Measurements from ENCODE around the gene SUPT3H.
"Not testable (repeated sequence)": the region's sequence is repeated elsewhere in the genome, so short reads cannot be mapped to it uniquely, and the experiment has no call there.

SUPT3H gene

DNA sequence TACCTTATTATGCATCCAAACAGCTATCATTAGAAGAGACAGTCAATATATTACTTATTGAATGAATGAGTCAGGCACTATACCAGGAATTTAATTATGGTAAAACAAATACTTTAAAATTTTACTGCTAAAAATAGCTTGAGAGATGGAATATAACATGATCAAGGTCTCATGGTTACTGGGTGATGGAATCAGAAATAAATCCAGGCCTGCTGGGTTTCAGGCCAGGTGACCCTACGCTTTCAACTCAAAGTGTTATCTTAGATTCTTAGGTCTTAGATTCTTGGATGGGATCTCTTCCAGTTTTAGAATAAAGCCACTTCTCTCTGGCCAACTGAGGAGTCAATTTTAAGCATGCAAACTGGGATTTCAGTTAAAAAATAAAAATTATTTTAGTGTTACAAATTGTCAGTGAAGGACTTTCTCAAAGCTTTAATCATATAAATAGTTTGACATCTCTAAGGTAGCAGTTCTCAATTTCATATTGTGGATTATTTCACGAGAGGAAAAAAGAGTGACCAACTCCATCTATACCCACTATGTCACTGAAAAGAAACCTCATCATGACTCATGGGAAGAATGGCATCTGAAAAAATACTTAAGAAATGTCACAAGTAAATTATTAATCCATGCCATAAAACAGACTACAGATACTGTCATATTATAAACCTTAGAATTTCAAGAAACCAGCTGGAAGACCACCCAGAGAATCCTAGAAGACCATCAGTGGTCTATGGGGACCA lies 333.1 kb downstream of the SUPT3H start:
- no peak for DNase-seq

DNA sequence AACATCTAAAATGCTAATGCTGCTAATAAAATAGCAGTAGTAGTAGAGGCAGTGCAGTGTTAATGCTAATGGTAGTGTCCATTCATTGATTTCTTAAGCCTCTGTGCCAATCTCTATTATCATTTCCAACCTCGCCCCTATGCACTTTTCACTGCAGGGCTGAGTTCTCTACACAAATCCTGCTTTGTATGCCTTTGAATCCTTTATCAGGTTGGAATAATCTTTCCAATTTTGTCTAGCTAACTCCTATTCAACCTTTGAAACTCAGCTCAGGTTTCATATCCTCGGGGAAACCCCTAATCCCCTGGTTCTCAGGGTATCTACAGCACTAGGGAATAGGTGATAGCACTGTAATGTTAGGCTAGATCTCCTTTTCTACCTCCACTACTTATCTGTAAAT lies 333.6 kb downstream of the SUPT3H start:
- DNase-seq, result no peak

GRCh38 chr6:45042673-45043072 lies 335.1 kb downstream of the SUPT3H start:
- DNase-seq, result not testable (repeated sequence)

GRCh38 chr6:45038226-45038625 lies 339.5 kb downstream of the SUPT3H start:
- DNase-seq, result no peak

GRCh38 chr6:45036103-45036502 lies 341.6 kb downstream of the SUPT3H start:
- no peak for DNase-seq

GRCh38 chr6:45032426-45032825 lies 345.3 kb downstream of the SUPT3H start:
- DNase-seq, result no peak

GRCh38 chr6:45031601-45032000 lies 346.1 kb downstream of the SUPT3H start:
- no peak for DNase-seq

- no peak for DNase-seq
These were observed 350.6 kb downstream of the SUPT3H start for GRCh38 chr6:45027126-45027525.

DNA sequence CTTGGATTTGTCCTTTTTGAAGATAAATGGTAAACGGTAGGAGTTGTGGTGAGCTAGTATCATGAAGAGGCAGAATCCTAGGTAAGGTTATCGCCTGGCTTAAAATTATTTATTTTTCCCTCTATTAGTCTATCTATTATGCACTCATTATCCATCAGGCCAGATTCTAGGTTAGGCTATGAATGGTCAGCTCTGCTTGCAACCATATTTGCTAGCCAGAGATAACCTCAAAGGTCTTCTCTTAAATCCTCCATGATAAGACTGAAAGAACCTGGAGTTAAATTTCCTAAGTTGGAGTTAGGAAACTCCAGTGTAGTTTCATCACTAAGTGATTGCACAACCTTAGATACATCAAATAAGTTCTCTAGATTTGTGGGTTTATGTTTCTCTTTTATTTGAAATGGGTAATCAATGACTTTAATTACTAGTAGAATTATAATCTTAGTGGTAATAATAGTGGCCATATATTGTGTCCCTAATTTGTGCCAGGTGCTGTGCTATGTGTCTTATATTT lies 351.7 kb downstream of the SUPT3H start:
- DNase-seq, result no peak

GRCh38 chr6:45024610-45025009 lies 353.1 kb downstream of the SUPT3H start:
- DNase-seq, result no peak

DNA sequence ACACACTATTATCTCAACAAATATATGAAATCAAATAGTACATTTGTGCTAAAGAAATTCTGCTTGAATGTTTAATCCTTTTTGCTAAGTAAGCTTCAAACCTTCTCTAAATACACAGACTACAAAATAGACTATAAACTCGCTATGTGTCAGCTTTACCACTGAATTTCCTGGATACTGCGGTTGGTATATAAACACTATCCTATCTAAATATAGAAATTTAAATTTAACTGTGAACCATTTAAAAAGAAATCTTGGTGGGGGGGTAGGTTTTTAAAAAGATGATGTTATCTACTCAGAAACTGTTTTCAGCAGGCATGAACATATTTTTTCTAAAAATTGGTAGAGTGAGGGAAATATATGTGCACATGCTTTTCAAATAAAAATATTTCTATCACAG lies 356.1 kb downstream of the SUPT3H start:
- no peak for DNase-seq

DNA sequence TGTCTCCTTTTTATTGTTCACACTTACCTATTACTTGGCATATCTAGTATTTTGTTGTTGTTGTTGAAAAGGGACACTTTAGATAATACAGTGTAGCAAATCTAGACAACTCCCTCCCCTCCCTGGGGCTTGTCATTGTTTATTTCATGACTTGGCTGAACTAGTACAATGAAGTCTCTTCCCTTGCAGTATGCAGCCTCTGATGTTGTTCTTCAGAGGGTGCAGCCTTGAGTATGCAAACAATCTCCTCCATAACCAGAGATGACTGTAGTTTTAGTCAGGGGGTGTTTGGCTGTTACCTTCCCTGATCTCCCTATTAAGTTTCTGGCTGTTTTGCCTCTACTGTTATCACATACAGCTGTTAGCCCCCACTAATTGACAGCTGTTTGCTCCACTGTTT lies 365.0 kb downstream of the SUPT3H start:
- no peak for DNase-seq

- DNase-seq, result no peak
These were observed 368.2 kb downstream of the SUPT3H start for GRCh38 chr6:45009576-45009975.

DNA sequence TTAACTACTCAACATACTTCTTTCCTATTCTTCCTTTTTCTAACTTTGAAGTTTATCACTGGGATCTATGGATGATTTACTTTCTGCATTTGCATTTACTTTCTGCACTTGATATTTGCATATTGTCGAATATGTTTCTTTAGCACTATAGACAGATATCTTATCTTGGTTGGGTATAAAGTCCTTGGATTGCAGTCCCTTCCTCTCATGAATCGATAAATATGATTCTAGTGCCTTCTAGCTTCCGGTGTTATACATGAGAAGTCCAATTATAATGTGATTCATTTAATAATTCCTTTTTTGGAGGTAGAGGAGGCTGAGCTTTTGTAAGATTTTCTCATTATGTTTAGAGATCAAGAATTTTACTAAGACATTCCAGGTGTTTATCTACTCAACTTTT lies 370.8 kb downstream of the SUPT3H start:
- DNase-seq, result no peak

DNA sequence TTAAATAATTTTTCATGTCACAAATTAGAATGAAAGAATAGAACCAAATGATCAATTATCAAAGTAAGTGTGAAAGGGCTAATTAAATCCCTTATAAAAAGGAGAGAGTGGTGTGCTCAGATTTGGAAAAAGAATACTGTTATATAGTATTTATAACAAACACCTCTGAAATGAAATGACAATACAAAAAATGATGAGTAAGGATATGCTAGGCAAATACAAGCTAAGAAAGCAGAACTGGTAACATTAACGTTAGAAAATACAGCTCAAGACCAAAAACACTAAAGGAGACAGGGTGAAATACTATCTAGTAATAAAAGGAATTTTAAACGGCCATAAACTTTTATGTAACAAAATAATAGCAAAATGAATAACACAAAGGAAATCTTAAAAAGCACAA lies 373.8 kb downstream of the SUPT3H start:
- DNase-seq, result no peak

GRCh38 chr6:45003387-45003786 lies 374.3 kb downstream of the SUPT3H start:
- no peak for DNase-seq

GRCh38 chr6:45002390-45003105 lies 375.2 kb downstream of the SUPT3H start:
- DNase-seq, result no peak

DNA sequence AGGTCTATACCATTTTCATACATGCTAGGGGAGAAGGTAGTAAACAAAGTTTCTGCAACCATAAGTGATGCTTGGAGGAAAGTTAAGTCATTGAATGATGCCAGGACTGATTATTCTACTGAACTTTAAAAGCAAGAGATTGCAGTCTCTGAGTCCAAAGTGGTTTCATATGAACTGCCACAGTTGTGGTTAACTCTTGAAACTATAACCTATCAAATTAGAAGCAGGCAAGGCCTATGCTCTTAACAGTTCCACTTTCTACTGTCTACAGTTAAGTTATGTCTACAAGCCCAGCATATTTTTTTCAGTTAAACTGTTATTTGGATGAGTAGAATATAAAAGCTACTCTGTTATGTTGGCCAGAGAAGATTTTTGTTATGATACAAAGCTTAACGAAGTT lies 376.1 kb downstream of the SUPT3H start:
- no peak for DNase-seq

DNA sequence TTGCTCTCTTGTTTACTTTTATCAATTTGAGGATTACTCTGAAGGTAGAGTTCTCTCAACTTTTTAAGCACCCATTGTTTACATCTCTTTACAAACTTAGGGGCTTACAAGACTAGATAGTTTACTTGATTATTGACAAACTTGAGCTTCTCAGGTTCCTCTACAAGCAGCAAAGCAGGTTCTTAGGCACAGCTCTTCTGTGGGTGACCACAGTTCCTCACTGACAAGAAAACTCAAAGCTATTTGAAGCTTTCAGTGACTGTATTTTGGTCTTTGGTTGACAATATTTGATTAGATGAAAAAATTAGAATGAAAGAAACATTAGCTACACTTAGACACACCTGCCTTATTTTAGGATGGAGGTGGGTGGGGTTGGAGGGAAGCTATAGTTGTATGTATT lies 376.9 kb downstream of the SUPT3H start:
- DNase-seq, result no peak

DNA sequence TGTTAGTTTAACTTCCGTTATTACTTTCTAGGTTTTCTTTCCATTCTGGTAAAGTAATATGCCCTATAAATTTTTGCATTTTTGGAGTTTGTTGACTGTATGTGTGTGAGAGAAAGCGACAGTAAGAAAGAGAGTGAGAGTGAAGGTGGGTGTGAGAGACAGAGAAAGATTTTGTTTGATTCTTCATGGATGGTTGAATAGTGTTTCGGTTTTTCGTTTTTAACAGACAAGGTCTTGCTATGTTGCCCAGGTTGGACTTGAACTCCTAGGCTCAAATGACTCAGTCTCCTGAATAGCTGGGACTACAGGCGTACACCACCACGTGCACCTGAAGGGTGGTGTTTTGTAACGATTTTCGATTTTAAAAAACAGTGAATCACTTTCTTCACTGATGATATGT lies 378.7 kb downstream of the SUPT3H start:
- no peak for DNase-seq

DNA sequence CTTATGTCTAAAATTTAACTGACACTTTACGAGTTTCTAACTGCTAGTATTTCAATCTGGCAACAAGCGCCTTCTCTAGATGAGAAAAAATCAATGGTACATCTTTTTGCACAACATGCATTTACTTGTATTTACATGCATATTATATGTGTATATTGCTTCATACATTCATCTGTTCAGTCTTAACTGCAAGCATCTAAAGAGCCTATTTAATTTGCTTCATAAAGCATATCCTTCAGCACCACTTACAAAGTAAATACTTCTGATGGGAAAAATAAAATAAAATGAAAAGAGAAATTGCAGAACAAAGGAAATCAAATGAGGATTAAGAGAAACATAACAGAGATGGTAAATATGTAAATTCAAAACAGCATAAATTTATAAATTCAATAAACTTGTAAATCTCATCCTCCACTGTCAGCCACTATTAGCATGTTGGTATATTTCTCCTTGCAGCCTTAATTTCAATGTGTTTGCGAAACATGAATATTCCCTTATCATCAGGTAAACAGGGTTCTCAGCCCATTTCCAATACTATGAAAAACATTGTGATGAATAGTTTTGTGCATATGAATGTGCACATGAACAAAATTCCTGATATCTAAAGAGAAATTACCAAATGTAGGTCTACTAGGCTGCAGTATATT lies 382.1 kb downstream of the SUPT3H start:
- DNase-seq, result no peak

DNA sequence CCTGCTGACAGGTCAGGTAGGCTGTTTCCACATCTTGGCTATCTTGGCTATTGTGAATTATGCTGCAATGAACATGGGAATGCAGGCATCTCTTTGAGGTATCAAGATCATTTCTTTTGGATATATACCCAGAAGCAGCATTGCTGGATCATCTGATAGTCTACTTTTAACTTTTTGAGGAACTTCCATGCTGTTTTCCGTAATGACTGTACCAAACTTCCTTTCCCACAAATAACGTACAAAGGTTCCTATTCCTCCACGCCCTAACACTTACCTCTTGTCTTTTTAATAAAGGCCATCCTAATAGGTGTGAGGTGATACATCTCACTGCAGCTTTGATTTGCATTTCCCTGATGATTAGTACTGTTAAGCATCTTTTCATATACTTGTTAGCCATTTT lies 388.3 kb downstream of the SUPT3H start:
- no peak for DNase-seq

GRCh38 chr6:44985006-44985405 lies 392.7 kb downstream of the SUPT3H start:
- no peak for DNase-seq
